Spleen (tissue), 11 donors: Measurements from ENCODE around the gene RBM39. TPM values are rescaled to one million over a fixed set of nuclear protein-coding genes. Genes with fewer than 3 reads are reported as not detected.
A peak's percentile ranks its signal among the peaks of the same experiment; 100 is the strongest.
"Not testable (repeated sequence)": the region's sequence is repeated elsewhere in the genome, so short reads cannot be mapped to it uniquely, and the experiment has no call there.

Experiments
- DNase-seq: peaks from one replicate; pipeline ENCODE4 v3.0.0-alpha.2; 2020
- H3K27ac ChIP-seq, 8 donors: fragments of 200-600 bp; sonication (generic) in 7 of 8; 1 replicate in 4 of 8; 2 replicates in 4 of 8; pipeline versions ENCODE4 v1.5.0 to v1.8.0; 2016 to 2021; ENCODE audit warnings: inconsistent platforms in 4 of 8, mild to moderate bottlenecking in 4 of 8, moderate library complexity in 1 of 8
- H3K27me3 ChIP-seq, 7 donors: fragments of 200-600 bp; sonication (generic) in 6 of 7; replicated peaks in 1 of 7; 1 replicate in 4 of 7; 2 replicates in 3 of 7; pipeline versions ENCODE4 v1.5.0 to v1.8.0; 2016 to 2021; ENCODE audit warnings: inconsistent platforms in 3 of 7, mild to moderate bottlenecking in 1 of 7
- H3K36me3 ChIP-seq, 6 donors: fragments of 200-600 bp; sonication (generic) in 5 of 6; 1 replicate in 4 of 6; 2 replicates in 2 of 6; pipeline versions ENCODE4 v1.5.0 to v1.8.0; 2016 to 2021; ENCODE audit warnings: inconsistent platforms in 2 of 6
- H3K4me1 ChIP-seq, 6 donors: fragments of 200-600 bp; sonication (generic) in 5 of 6; 1 replicate in 3 of 6; 2 replicates in 3 of 6; pipeline versions ENCODE4 v1.5.0 to v1.8.0; 2016 to 2021; ENCODE audit warnings: inconsistent platforms in 3 of 6
- H3K4me3 ChIP-seq, 8 donors: fragments of 200-600 bp; sonication (generic) in 7 of 8; 1 replicate in 4 of 8; 2 replicates in 4 of 8; pipeline versions ENCODE4 v1.5.0 to v1.8.0; 2016 to 2021; ENCODE audit warnings: inconsistent platforms in 4 of 8, mild to moderate bottlenecking in 4 of 8, moderate library complexity in 2 of 8
- H3K9me3 ChIP-seq, 8 donors: fragments of 200-600 bp; sonication (generic) in 7 of 8; 1 replicate in 4 of 8; 2 replicates in 4 of 8; pipeline versions ENCODE4 v1.5.0 to v1.8.0; 2016 to 2021; ENCODE audit warnings: inconsistent platforms in 4 of 8
- CTCF ChIP-seq, 11 experiments: fragments of 200-600 bp in 7 of 11; fragments of 450-650 bp in 4 of 11; sonication (generic) in 4 of 11; IDR thresholded peaks in 8 of 11; conservative IDR thresholded peaks in 3 of 11; 1 replicate in 7 of 11; 2 replicates in 4 of 11; pipeline versions ENCODE4 v1.4.0 to v1.8.0; 2016 to 2021; ENCODE audit warnings: antibody characterized with exemption in 11 of 11, inconsistent platforms in 4 of 11, mild to moderate bottlenecking in 1 of 11
- POLR2A ChIP-seq, 3 donors: fragments of 450-650 bp; IDR thresholded peaks; one replicate each; pipeline ENCODE4 v1.5.1; 2017; ENCODE audit warnings: antibody characterized with exemption in 3 of 3, mild to moderate bottlenecking in 1 of 3
- POLR2AphosphoS5 ChIP-seq, 3 donors: sonication (generic); formaldehyde crosslinking; IDR thresholded peaks; one replicate each; pipeline ENCODE4 v1.5.1; 2017; ENCODE audit warnings: antibody characterized with exemption in 3 of 3
- WGBS, 5 donors: extraction: QIAGEN DNeasy Blood & Tissue Kit in 3 of 5; methylation state at CpG; one replicate each; pipeline versions ENCODE4 v1.1.5 to v1.1.7; 2013 to 2018; 5-methylcytosine and 5-hydroxymethylcytosine counted together
- intact Hi-C: fragments of 100-400 bp; cut with DNase I; formaldehyde crosslinking; loops from one replicate; pipeline ENCODE4 v1.15.0; 2023; ENCODE audit warnings: low total_unique reads
- polyA plus RNA-seq, 3 donors: library from polyadenylated mRNA; stranded (reverse); fragments of 200-250 nt; gene quantifications; one replicate each; pipeline ENCODE4 v1.2.1, GENCODE V29; 2013
- total RNA-seq, 7 donors: library from RNA; depleted of rRNA in 3 of 7; stranded (reverse); fragments of >200 nt in 3 of 7; fragmentation: NEBNext Ultra II Directional in 4 of 7; extraction: Animal tissue kit (Norgen Biotek cat#: 25700) in 4 of 7; gene quantifications; one replicate each; pipeline versions ENCODE4 v1.1.0 to v1.2.1, GENCODE V29; 2016 to 2021
- donor health status: healthy with polysubstance abuse.
- donor health status: DM: no; HTN: no; CAD: no; lungs with moderate emphysema.
- donor health status: DM: no; HTN: no; CAD: no.
- donor health status: Bipolar disorder and iron deficiency.
- donor health status: healthy.
- donor health status: DM: no; HTN: no; CAD: no.
- donor health status: DM: yes; HTN: yes; CAD: no.

The RBM39 gene
- total and polyA plus RNA-seq, 10 donors = 287 to 649 (median 414) TPM

DNA sequence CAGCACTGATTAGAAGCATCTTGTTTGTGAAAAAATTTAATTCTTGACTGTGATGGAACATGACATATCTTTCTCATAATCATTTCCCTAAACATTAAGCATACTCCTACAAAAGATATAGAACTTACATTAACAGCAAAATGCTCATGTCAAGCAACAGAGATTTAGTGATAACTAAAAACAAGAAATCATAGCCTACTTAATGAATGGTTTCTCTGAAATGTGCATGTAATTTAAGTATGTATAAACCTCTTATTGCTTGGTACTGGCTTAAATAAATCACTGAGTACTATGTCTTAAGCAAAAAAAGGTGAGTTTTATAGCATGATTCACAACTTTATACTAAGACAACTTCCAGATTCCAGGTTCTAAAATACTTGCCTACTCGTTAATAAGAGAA lies 33.6 kb downstream of the RBM39 start:
- Histone ChIP-seq H3K9me3 (no peaks in the 10 kb centered on the region), H3K27ac (no peak overlapping the region), H3K27me3 (no peaks in the 10 kb centered on the region), H3K4me3 (no peak overlapping the region), H3K4me1 (peaks cover 16 to 85% (median 55%) of the 10 kb centered on the region in 6 donors), H3K36me3 (peaks cover 9 to 100% (median 91%) of the 10 kb centered on the region in 6 donors)
- DNase-seq = no peak
- WGBS, 5 donors = 48 to 68% (median 58%) methylated on average over 1 of the region's 1 CpG
- intact Hi-C loops = no loop called here
- TF ChIP-seq POLR2AphosphoS5 (IDR thresholded peaks at IDR 0.05) (no peak), POLR2A (IDR thresholded peaks at IDR 0.05) (no peak), CTCF (IDR thresholded peaks at IDR 0.05 in 8 of 11, conservative IDR thresholded peaks at IDR 0.05 in 3 of 11) (no peak)

DNA sequence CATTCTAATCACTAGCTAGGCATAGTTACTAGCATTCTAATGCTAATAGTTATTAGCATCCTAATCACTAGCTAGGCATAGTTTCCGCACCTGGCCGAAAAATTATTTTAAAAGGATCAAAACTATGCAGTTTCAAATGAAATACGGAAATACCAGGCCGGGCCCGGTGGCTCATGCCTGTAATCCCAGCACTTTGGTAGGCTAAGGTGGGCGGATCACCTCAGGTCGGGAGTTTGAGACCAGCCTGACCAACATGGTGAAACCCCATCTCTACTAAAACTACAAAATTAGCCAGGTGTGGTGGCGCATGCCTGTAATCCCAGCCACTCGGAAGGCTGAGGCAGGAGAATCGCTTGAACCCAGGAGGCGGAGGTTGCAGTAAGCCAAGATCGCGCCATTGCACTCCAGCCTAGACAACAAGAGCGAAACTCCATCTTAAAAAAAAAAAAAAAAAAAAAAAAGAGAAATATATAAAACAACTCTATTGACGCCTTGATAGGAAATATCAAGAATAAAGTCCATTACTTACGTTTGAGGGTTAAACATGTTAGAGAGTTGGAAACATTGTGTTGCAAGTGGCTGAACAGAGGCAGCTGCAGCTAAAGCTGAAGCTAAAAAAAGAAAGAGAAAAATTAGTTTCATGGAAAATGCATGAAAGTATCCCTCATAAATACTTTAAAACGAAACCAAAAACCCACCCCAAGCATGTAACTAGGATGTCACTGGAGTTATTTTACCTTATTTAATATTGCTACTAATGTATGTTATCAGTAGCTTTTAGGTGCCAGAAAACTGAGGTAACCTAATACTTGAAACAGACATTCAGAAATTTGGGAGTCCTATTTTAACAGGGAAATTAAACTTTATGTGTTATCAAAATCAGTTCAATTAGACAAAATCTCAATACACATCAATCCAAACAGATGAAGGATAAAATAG lies 35.2 kb downstream of the RBM39 start:
- WGBS, 5 donors = 91 to 97% (median 96%) methylated on average over 17 of the region's 17 CpGs
- peaks cover 9 to 100% (median 91%) of the 10 kb centered on the region in 6 donors for H3K36me3 ChIP-seq

DNA sequence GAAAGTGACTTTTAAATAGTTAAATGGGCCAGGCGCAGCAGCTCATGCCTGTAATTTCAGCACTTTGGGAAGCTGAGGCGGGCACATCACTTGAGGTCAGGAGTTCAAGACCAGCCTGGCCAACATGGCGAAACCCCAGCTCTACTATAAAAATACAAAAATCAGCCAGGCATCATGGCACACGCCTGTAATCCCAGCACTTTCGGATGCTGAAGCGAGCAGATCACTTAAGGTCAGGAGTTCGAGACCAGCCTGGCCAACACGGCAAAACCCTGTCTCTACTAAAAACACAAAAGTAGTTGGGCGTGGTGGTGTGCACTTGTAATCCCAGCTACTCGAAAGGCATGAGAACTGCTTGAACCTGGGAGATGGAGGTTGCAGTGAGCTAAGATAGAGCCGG lies 36.2 kb downstream of the RBM39 start:
- H3K9me3 ChIP-seq, H3K4me3 ChIP-seq, H3K27me3 ChIP-seq, intact Hi-C loops, H3K27ac ChIP-seq: not testable (repeated sequence)
- 88 to 97% (median 93%) methylated on average over 11 of the region's 11 CpGs for WGBS, 5 donors
- Histone ChIP-seq H3K4me1 (peaks cover 9 to 83% (median 41%) of the 10 kb centered on the region in 6 donors), H3K36me3 (peaks cover 9 to 100% (median 86%) of the 10 kb centered on the region in 6 donors)
- TF ChIP-seq POLR2AphosphoS5 (IDR thresholded peaks at IDR 0.05) = peak in 2 of 3 donors; percentile 17 to 43
- peak; percentile 21 for DNase-seq

More for the DNA sequence above, 35.2 kb downstream of the RBM39 start:
- DNase-seq, intact Hi-C loops, H3K4me3 ChIP-seq, H3K9me3 ChIP-seq, H3K27ac ChIP-seq, H3K27me3 ChIP-seq: not testable (repeated sequence)
- peaks cover 14 to 83% (median 48%) of the 10 kb centered on the region in 6 donors for H3K4me1 ChIP-seq
- peak in 1 of 3 donors; percentile 16 for TF ChIP-seq POLR2AphosphoS5 (IDR thresholded peaks at IDR 0.05)

DNA sequence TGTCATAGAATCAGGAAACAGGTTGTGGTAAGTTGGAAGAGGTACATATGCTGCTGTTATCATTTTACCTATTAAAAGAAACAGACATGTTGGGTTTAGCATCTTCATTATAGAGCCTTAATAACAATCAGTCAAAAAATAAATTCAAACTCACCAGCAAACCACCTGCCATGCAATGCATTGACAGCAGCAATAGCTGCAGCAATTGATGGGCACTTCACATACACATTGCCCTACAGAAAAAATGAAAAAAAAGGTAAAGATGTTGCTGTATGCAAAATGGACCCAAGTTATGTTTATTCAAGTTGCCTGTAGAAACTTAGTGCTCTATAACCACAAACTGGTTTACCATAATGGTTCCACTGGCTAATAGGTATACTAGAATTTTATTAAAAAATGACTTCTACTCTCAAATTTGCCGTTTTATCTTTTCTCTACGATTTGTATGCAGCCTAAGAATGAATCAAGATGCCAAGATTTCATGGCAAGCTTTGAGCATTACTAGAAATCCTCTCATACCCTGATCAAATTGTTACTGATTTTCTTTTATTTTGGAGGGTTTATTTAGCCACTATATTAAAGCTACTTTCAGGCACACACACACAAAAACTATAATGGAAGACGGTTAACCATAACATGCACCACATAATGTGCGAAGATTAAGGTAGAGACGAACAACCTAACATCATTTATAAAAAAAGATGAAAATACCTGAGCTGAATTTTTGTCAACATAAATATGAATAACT lies 37.4 kb downstream of the RBM39 start:
- H3K4me3 ChIP-seq = no peak overlapping the region
- peaks cover 5 to 83% (median 43%) of the 10 kb centered on the region in 6 donors for H3K4me1 ChIP-seq
- DNase-seq = no peak
- H3K27me3 ChIP-seq = no peaks in the 10 kb centered on the region
- H3K9me3 ChIP-seq = no peaks in the 10 kb centered on the region
- H3K27ac ChIP-seq = no peak overlapping the region
- TF ChIP-seq CTCF (IDR thresholded peaks at IDR 0.05 in 8 of 11, conservative IDR thresholded peaks at IDR 0.05 in 3 of 11) = no peak
- no peak for TF ChIP-seq POLR2A (IDR thresholded peaks at IDR 0.05)
- TF ChIP-seq POLR2AphosphoS5 (IDR thresholded peaks at IDR 0.05) = peak in 1 of 3 donors; percentile 52
- intact Hi-C loops = no loop called here
- 87 to 95% (median 91%) methylated on average over 5 of the region's 5 CpGs for WGBS, 5 donors
- peaks cover 9 to 92% (median 74%) of the 10 kb centered on the region in 6 donors for H3K36me3 ChIP-seq
